22Rv1 (cell line): Measurements from ENCODE around the gene SPAG7.

Experiments
- CTCF ChIP-seq: fragments of 450-650 bp; IDR thresholded peaks from 2 replicates; pipeline ENCODE4 v1.5.1; 2017; ENCODE audit warnings: mild to moderate bottlenecking
- ZFX ChIP-seq: fragments of 450-650 bp; IDR thresholded peaks from 2 replicates; pipeline ENCODE4 v1.6.1; 2017; ENCODE audit warnings: antibody characterized with exemption, borderline replicate concordance

GRCh38 chr17:5002121-5002788 is 34.6 kb upstream of the SPAG7 start:
- TF ChIP-seq CTCF (no peak), ZFX (no peak)
